ENCODE data around the gene ADIPOR2.

The ADIPOR2 gene

GRCh38 chr12:1670358-1671268 lies 20.3 kb upstream of the ADIPOR2 start:
- Histone ChIP-seq H3K27me3 (ENCODE audit: insufficient read depth, poor library complexity, severe bottlenecking) (no peaks in the 10 kb centered on the region), H3K27ac (ENCODE audit: poor library complexity, severe bottlenecking) (no peak overlapping the region)
- peak; percentile 75 for ATAC-seq (ENCODE audit: low read depth)

DNA sequence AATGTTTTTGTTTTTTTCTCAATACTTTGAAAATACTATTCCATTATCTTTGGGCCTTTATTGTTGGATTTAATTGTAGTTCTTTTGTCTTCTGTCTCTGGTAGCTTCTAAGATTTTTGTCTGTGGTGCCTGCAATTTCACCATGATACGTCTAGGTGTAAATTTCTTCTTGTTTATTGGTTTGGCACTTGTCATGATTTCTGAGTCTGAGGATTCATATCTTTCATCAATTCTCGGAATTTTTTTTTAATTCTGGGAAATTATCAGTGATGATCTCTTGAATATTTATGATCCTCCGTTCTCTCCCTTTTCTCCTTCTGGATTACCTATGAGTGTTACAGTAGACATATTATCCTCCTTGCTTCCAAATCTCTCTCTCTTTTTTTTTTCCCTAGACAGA lies 14.8 kb upstream of the ADIPOR2 start:
- Histone ChIP-seq H3K4me1 (ENCODE audit: insufficient read depth, poor library complexity, severe bottlenecking) (no peaks in the 10 kb centered on the region), H3K9me3 (ENCODE audit: severe bottlenecking) (no peaks in the 10 kb centered on the region), H3K36me3 (ENCODE audit: low read depth) (no peaks in the 10 kb centered on the region), H3K27ac (ENCODE audit: poor library complexity, severe bottlenecking) (no peak overlapping the region), H3K27me3 (ENCODE audit: insufficient read depth, poor library complexity, severe bottlenecking) (no peaks in the 10 kb centered on the region), H3K4me3 (ENCODE audit: severe bottlenecking) (no peak overlapping the region)
- DNase-seq (ENCODE audit: low spot score) (no peak), ATAC-seq (ENCODE audit: low read depth) (no peak)
- TF ChIP-seq, protein P1, sequence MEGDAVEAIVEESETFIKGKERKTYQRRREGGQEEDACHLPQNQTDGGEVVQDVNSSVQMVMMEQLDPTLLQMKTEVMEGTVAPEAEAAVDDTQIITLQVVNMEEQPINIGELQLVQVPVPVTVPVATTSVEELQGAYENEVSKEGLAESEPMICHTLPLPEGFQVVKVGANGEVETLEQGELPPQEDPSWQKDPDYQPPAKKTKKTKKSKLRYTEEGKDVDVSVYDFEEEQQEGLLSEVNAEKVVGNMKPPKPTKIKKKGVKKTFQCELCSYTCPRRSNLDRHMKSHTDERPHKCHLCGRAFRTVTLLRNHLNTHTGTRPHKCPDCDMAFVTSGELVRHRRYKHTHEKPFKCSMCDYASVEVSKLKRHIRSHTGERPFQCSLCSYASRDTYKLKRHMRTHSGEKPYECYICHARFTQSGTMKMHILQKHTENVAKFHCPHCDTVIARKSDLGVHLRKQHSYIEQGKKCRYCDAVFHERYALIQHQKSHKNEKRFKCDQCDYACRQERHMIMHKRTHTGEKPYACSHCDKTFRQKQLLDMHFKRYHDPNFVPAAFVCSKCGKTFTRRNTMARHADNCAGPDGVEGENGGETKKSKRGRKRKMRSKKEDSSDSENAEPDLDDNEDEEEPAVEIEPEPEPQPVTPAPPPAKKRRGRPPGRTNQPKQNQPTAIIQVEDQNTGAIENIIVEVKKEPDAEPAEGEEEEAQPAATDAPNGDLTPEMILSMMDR (IDR thresholded peaks at IDR 0.05; ENCODE audit: poor library complexity, severe bottlenecking): no peak

More at GRCh38 chr12:1670358-1671268, 20.3 kb upstream of the ADIPOR2 start:
- Histone ChIP-seq H3K36me3 (ENCODE audit: low read depth) (no peaks in the 10 kb centered on the region), H3K9me3 (ENCODE audit: severe bottlenecking) (no peaks in the 10 kb centered on the region), H3K4me1 (ENCODE audit: insufficient read depth, poor library complexity, severe bottlenecking) (peaks cover 5% of the 10 kb centered on the region), H3K4me3 (ENCODE audit: severe bottlenecking) (no peak overlapping the region)
- no peak for DNase-seq (ENCODE audit: low spot score)
- TF ChIP-seq, protein P1 (IDR thresholded peaks at IDR 0.05; ENCODE audit: poor library complexity, severe bottlenecking): no peak

DNA sequence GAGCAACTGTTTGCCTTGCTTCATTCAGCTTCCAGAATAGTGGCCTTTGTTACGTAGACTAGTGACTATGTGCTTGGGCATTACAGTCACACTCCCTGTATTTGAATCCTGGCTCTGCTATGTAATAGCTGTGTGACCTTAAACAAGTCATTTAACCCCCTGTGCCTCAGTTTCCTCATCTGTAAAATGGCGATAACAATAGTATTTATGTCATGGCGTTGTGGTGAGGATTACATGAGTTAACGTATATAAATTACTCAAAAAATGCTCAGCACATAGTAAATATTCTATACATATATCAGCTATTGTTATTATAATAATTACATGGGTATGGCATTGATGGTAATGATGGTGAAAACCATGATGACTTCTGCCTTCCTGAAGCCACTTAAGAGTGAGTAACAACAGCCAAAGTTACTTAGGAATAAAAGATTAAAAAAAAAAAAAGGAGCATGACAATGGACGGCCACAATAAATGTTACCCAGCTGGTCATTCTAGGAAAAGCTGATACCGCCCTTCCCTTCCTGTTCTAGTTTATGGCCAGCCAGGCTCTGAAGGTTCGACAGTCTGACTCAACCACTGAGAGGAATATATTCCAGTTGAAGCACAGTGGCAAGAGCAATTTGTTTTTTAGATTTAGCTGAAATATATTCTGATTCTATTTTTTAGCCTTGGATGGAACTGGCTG lies 9.9 kb upstream of the ADIPOR2 start:
- no peaks in the 10 kb centered on the region for H3K9me3 ChIP-seq (ENCODE audit: severe bottlenecking)
- no peak overlapping the region for H3K4me3 ChIP-seq (ENCODE audit: severe bottlenecking)
- ATAC-seq (ENCODE audit: low read depth): no peak
- H3K4me1 ChIP-seq (ENCODE audit: insufficient read depth, poor library complexity, severe bottlenecking): no peaks in the 10 kb centered on the region
- no peaks in the 10 kb centered on the region for H3K27me3 ChIP-seq (ENCODE audit: insufficient read depth, poor library complexity, severe bottlenecking)
- H3K36me3 ChIP-seq (ENCODE audit: low read depth): no peaks in the 10 kb centered on the region
- no peak overlapping the region for H3K27ac ChIP-seq (ENCODE audit: poor library complexity, severe bottlenecking)
- no peak for DNase-seq (ENCODE audit: low spot score)
- TF ChIP-seq, protein P1 (IDR thresholded peaks at IDR 0.05; ENCODE audit: poor library complexity, severe bottlenecking): no peak

GRCh38 chr12:1681493-1681807 lies 9.4 kb upstream of the ADIPOR2 start:
- DNase-seq (ENCODE audit: low spot score) (no peak), ATAC-seq (ENCODE audit: low read depth) (no peak)
- no peaks in the 10 kb centered on the region for H3K27me3 ChIP-seq (ENCODE audit: insufficient read depth, poor library complexity, severe bottlenecking)
- H3K4me3 ChIP-seq (ENCODE audit: severe bottlenecking): no peak overlapping the region
- H3K27ac ChIP-seq (ENCODE audit: poor library complexity, severe bottlenecking): no peak overlapping the region
- H3K36me3 ChIP-seq (ENCODE audit: low read depth): no peaks in the 10 kb centered on the region
- no peaks in the 10 kb centered on the region for H3K4me1 ChIP-seq (ENCODE audit: insufficient read depth, poor library complexity, severe bottlenecking)
- TF ChIP-seq, protein P1 (IDR thresholded peaks at IDR 0.05; ENCODE audit: poor library complexity, severe bottlenecking): no peak
- H3K9me3 ChIP-seq (ENCODE audit: severe bottlenecking): no peaks in the 10 kb centered on the region

Data from RWPE2 (cell line).